ENCODE measurements around the gene ARF4.

Gene ARF4

GRCh38 chr3:57583544-57583943 lies 13.6 kb downstream of the ARF4 start:
- H3K4me1 ChIP-seq, result peaks cover 5% of the 10 kb centered on the region
- no peaks in the 10 kb centered on the region for H3K9me3 ChIP-seq (ENCODE audit: control insufficient read depth, low read length)
- no peak overlapping the region for H3K9ac ChIP-seq
- no peaks in the 10 kb centered on the region for H3K27me3 ChIP-seq (ENCODE audit: control insufficient read depth, insufficient read depth, low read length)
- H2AFZ ChIP-seq, result no peak overlapping the region
- no peak overlapping the region for H3K27ac ChIP-seq
- peaks cover 63% of the 10 kb centered on the region for H3K79me2 ChIP-seq
- H3K4me2 ChIP-seq (ENCODE audit: low read length), result no peak overlapping the region
- no peaks in the 10 kb centered on the region for H3K36me3 ChIP-seq (ENCODE audit: control insufficient read depth, insufficient read depth, low read length)
- TF ChIP-seq CTCF (IDR thresholded peaks at IDR 0.05), result no peak
- no peak overlapping the region for H3K4me3 ChIP-seq (ENCODE audit: low read depth, low read length)

GRCh38 chr3:57582474-57583168 lies 14.5 kb downstream of the ARF4 start:
- H3K4me1 ChIP-seq, result peaks cover 8% of the 10 kb centered on the region
- H3K27ac ChIP-seq, result no peak overlapping the region
- TF ChIP-seq CTCF (IDR thresholded peaks at IDR 0.05), result no peak
- no peak overlapping the region for H2AFZ ChIP-seq
- no peaks in the 10 kb centered on the region for H3K9me3 ChIP-seq (ENCODE audit: control insufficient read depth, low read length)
- no peak overlapping the region for H3K9ac ChIP-seq
- peaks cover 58% of the 10 kb centered on the region for H3K79me2 ChIP-seq
- H3K4me2 ChIP-seq (ENCODE audit: low read length), result no peak overlapping the region
- no peaks in the 10 kb centered on the region for H3K36me3 ChIP-seq (ENCODE audit: control insufficient read depth, insufficient read depth, low read length)
- H3K4me3 ChIP-seq (ENCODE audit: low read depth, low read length), result no peak overlapping the region
- H3K27me3 ChIP-seq (ENCODE audit: control insufficient read depth, insufficient read depth, low read length), result no peaks in the 10 kb centered on the region

GRCh38 chr3:57577801-57578200 lies 19.3 kb downstream of the ARF4 start:
- peaks cover 12% of the 10 kb centered on the region for H3K4me1 ChIP-seq
- no peaks in the 10 kb centered on the region for H3K36me3 ChIP-seq (ENCODE audit: control insufficient read depth, insufficient read depth, low read length)
- H2AFZ ChIP-seq, result no peak overlapping the region
- peaks cover 37% of the 10 kb centered on the region for H3K79me2 ChIP-seq
- H3K27me3 ChIP-seq (ENCODE audit: control insufficient read depth, insufficient read depth, low read length), result no peaks in the 10 kb centered on the region
- no peak for TF ChIP-seq CTCF (IDR thresholded peaks at IDR 0.05)
- H3K4me3 ChIP-seq (ENCODE audit: low read depth, low read length), result no peak overlapping the region
- H3K27ac ChIP-seq, result peak overlapping the region; percentile 50
- H3K9me3 ChIP-seq (ENCODE audit: control insufficient read depth, low read length), result no peaks in the 10 kb centered on the region
- no peak overlapping the region for H3K9ac ChIP-seq
- no peak overlapping the region for H3K4me2 ChIP-seq (ENCODE audit: low read length)

- no peak for TF ChIP-seq CTCF (IDR thresholded peaks at IDR 0.05)
- Histone ChIP-seq H3K9ac (no peak overlapping the region), H3K4me1 (peaks cover 12% of the 10 kb centered on the region), H3K27ac (peak overlapping the region; percentile 50), H3K4me3 (ENCODE audit: low read depth, low read length) (no peak overlapping the region), H3K36me3 (ENCODE audit: control insufficient read depth, insufficient read depth, low read length) (no peaks in the 10 kb centered on the region), H3K79me2 (peaks cover 31% of the 10 kb centered on the region), H3K27me3 (ENCODE audit: control insufficient read depth, insufficient read depth, low read length) (no peaks in the 10 kb centered on the region), H3K4me2 (ENCODE audit: low read length) (no peak overlapping the region), H3K9me3 (ENCODE audit: control insufficient read depth, low read length) (no peaks in the 10 kb centered on the region), H2AFZ (no peak overlapping the region)
Observed at GRCh38 chr3:57575966-57576626, 21.0 kb downstream of the ARF4 start.
